Stomach (tissue), 9 donors: ENCODE results near the gene KIF20B. TPM values are rescaled to one million over a fixed set of nuclear protein-coding genes. Genes with fewer than 3 reads are reported as not detected.
"Not testable (repeated sequence)": the region's sequence is repeated elsewhere in the genome, so short reads cannot be mapped to it uniquely, and the experiment has no call there.

Experiments used
- DNase-seq, 2 donors: peaks; one replicate each; pipeline versions ENCODE4 v3.0.0 to v3.0.0-alpha.2; 2013 to 2019
- H3K27ac ChIP-seq, 5 donors: fragments of 200-600 bp in 4 of 5; sonication (generic) in 4 of 5; one replicate each; pipeline ENCODE4 v1.5.1; 2013 to 2019; ENCODE audit warnings: mild to moderate bottlenecking in 1 of 5, moderate library complexity in 1 of 5
- H3K27me3 ChIP-seq, 3 donors: fragments of 200-600 bp; sonication (generic); one replicate each; pipeline ENCODE4 v1.5.1; 2017 to 2019; ENCODE audit warnings: mixed run types in 1 of 3
- H3K36me3 ChIP-seq, 4 donors: fragments of 200-600 bp; sonication (generic); 1 replicate in 3 of 4; 2 replicates in 1 of 4; pipeline ENCODE4 v1.5.1; 2016 to 2019
- H3K4me1 ChIP-seq, 4 donors: fragments of 200-600 bp; sonication (generic); one replicate each; pipeline ENCODE4 v1.5.1; 2016 to 2019
- H3K4me3 ChIP-seq, 4 donors: fragments of 200-600 bp; sonication (generic) in 3 of 4; one replicate each; pipeline ENCODE4 v1.5.1; 2016 to 2019; ENCODE audit warnings: mild to moderate bottlenecking in 1 of 4
- H3K9me3 ChIP-seq, 4 donors: fragments of 200-600 bp; sonication (generic); one replicate each; pipeline ENCODE4 v1.5.1; 2016 to 2019
- CTCF ChIP-seq, 7 experiments: fragments of 450-650 bp in 4 of 7; fragments of 200-600 bp in 3 of 7; sonication (generic) in 3 of 7; IDR thresholded peaks; one replicate each; pipeline ENCODE4 v1.5.1; 2016 to 2019; ENCODE audit warnings: antibody characterized with exemption in 7 of 7, control low read depth in 2 of 7, mild to moderate bottlenecking in 1 of 7
- EP300 ChIP-seq: sonication (generic); formaldehyde crosslinking; IDR thresholded peaks from one replicate; pipeline ENCODE4 v1.6.1; 2017; ENCODE audit warnings: antibody characterized with exemption
- POLR2A ChIP-seq, 4 donors: fragments of 450-650 bp; IDR thresholded peaks; one replicate each; pipeline ENCODE4 v1.6.1; 2016; ENCODE audit warnings: antibody characterized with exemption in 4 of 4, control low read depth in 2 of 4, mild to moderate bottlenecking in 1 of 4, moderate library complexity in 1 of 4
- POLR2AphosphoS5 ChIP-seq, 3 donors: sonication (generic); formaldehyde crosslinking; IDR thresholded peaks; one replicate each; pipeline ENCODE4 v1.6.1; 2016; ENCODE audit warnings: antibody characterized with exemption in 3 of 3
- WGBS, 5 donors: extraction: QIAGEN DNeasy Blood & Tissue Kit in 3 of 5; methylation state at CpG; one replicate each; pipeline versions ENCODE4 v1.1.5 to v1.1.7; 2013 to 2018; 5-methylcytosine and 5-hydroxymethylcytosine counted together
- intact Hi-C: fragments of 100-400 bp; cut with DNase I; formaldehyde crosslinking; loops from one replicate; pipeline ENCODE4 v1.15.1; 2023; ENCODE audit warnings: low total_unique reads
- polyA plus RNA-seq, 3 donors: library from polyadenylated mRNA; stranded (reverse); fragments of 200-250 nt; gene quantifications; one replicate each; pipeline ENCODE4 v1.2.3, GENCODE V29; 2013
- total RNA-seq, 5 donors: library from RNA; depleted of rRNA; stranded (reverse); fragments of >200 nt; gene quantifications; one replicate each; pipeline versions ENCODE4 v1.1.0 to v1.2.3, GENCODE V29; 2014 to 2016
- donor health status: healthy with polysubstance abuse.
- donor health status: Bipolar disorder and iron deficiency.
- donor health status: healthy.

Gene KIF20B
- total and polyA plus RNA-seq, 8 donors: 1.5 to 10.6 (median 2.3) TPM

GRCh38 chr10:89755374-89755773 lies 54.0 kb downstream of the KIF20B start:
- peaks cover 0 to 15% (median 4%) of the 10 kb centered on the region in 4 donors for H3K36me3 ChIP-seq
- no peak for TF ChIP-seq CTCF (IDR thresholded peaks at IDR 0.05)
- TF ChIP-seq POLR2AphosphoS5 (IDR thresholded peaks at IDR 0.05): no peak
- no peak for TF ChIP-seq EP300
- TF ChIP-seq POLR2A (IDR thresholded peaks at IDR 0.05): no peak
- intact Hi-C loops: no loop called here
- DNase-seq: no peak
- no peaks in the 10 kb centered on the region for H3K9me3 ChIP-seq
- H3K27ac ChIP-seq: no peak overlapping the region
- no peaks in the 10 kb centered on the region for H3K4me1 ChIP-seq
- WGBS, 5 donors: 89 to 97% (median 94%) methylated on average over 2 of the region's 2 CpGs
- no peaks in the 10 kb centered on the region for H3K27me3 ChIP-seq
- no peak overlapping the region for H3K4me3 ChIP-seq

GRCh38 chr10:89759531-89759930 lies 58.1 kb downstream of the KIF20B start:
- Histone ChIP-seq H3K27ac (no peak overlapping the region), H3K4me3 (no peak overlapping the region), H3K9me3 (no peaks in the 10 kb centered on the region), H3K4me1 (no peaks in the 10 kb centered on the region), H3K27me3 (no peaks in the 10 kb centered on the region), H3K36me3 (peaks cover 11 to 42% (median 27%) of the 10 kb centered on the region in 4 donors)
- no peak for DNase-seq
- intact Hi-C loops: no loop called here
- 90 to 99% (median 91%) methylated on average over 1 of the region's 1 CpG for WGBS, 5 donors
- no peak for TF ChIP-seq POLR2AphosphoS5 (IDR thresholded peaks at IDR 0.05)
- TF ChIP-seq POLR2A (IDR thresholded peaks at IDR 0.05): no peak
- no peak for TF ChIP-seq CTCF (IDR thresholded peaks at IDR 0.05)
- no peak for TF ChIP-seq EP300

GRCh38 chr10:89763671-89764070 lies 62.3 kb downstream of the KIF20B start:
- H3K4me3 ChIP-seq, DNase-seq, H3K27me3 ChIP-seq, H3K9me3 ChIP-seq, H3K4me1 ChIP-seq, H3K27ac ChIP-seq, intact Hi-C loops: not testable (repeated sequence)
- H3K36me3 ChIP-seq: peaks cover 11 to 36% (median 32%) of the 10 kb centered on the region in 4 donors
- WGBS, 5 donors: 98 to 100% (median 100%) methylated on average over 1 of the region's 1 CpG

GRCh38 chr10:89771684-89772083 lies 70.3 kb downstream of the KIF20B start:
- H3K36me3 ChIP-seq: peaks cover 0 to 16% (median 12%) of the 10 kb centered on the region in 4 donors
- H3K4me3 ChIP-seq: no peak overlapping the region
- H3K4me1 ChIP-seq: no peaks in the 10 kb centered on the region
- intact Hi-C loops: no loop called here
- H3K9me3 ChIP-seq: no peaks in the 10 kb centered on the region
- DNase-seq: no peak
- 91 to 99% (median 96%) methylated on average over 5 of the region's 5 CpGs for WGBS, 5 donors
- no peak overlapping the region for H3K27ac ChIP-seq
- TF ChIP-seq POLR2AphosphoS5 (IDR thresholded peaks at IDR 0.05) (no peak), CTCF (IDR thresholded peaks at IDR 0.05) (no peak), POLR2A (IDR thresholded peaks at IDR 0.05) (no peak), EP300 (no peak)
- H3K27me3 ChIP-seq: no peaks in the 10 kb centered on the region

- no peaks in the 10 kb centered on the region for H3K4me1 ChIP-seq
- H3K27ac ChIP-seq: no peak overlapping the region
Observed at GRCh38 chr10:89773081-89773480, 71.7 kb downstream of the KIF20B start.

More at GRCh38 chr10:89773081-89773480, 71.7 kb downstream of the KIF20B start:
- WGBS, 5 donors: 53 to 100% (median 90%) methylated on average over 1 of the region's 1 CpG
- intact Hi-C loops: no loop called here
- TF ChIP-seq CTCF (IDR thresholded peaks at IDR 0.05) (no peak), EP300 (no peak), POLR2A (IDR thresholded peaks at IDR 0.05) (no peak), POLR2AphosphoS5 (IDR thresholded peaks at IDR 0.05) (no peak)
- Histone ChIP-seq H3K27me3 (no peaks in the 10 kb centered on the region), H3K9me3 (no peaks in the 10 kb centered on the region), H3K36me3 (peaks cover 0 to 16% (median 12%) of the 10 kb centered on the region in 4 donors), H3K4me3 (no peak overlapping the region)
- DNase-seq: no peak
